NCI-H460 (cell line): ENCODE measurements around the gene PAPOLA. TPM values are rescaled to one million over a fixed set of nuclear protein-coding genes. Genes with fewer than 3 reads are reported as not detected.
"Not testable (repeated sequence)": the region's sequence is repeated elsewhere in the genome, so short reads cannot be mapped to it uniquely, and the experiment has no call there.

ENCODE experiments used
- DNase-seq: peaks from one replicate; pipeline ENCODE4 v3.0.0-alpha.2; 2016; ENCODE audit warnings: low read depth; ENCODE audit errors: extremely low read depth
- polyA plus RNA-seq: library from polyadenylated mRNA; depleted of rRNA; stranded (reverse); fragments of >200 nt; gene quantifications from 2 replicates; pipeline ENCODE4 v1.2.3, GENCODE V29; 2014; cell fraction: nucleus; rRNA removed
- total RNA-seq: library from RNA; depleted of rRNA; stranded (reverse); fragments of >200 nt; shearing (Covaris generic); gene quantifications from 2 replicates; pipeline ENCODE4 v1.2.3, GENCODE V29; 2014; rRNA removed

PAPOLA gene
- total RNA-seq: 141 and 172 TPM in 2 replicates
- 65.2 and 91.9 TPM in 2 replicates for polyA plus RNA-seq

- DNase-seq: peak; percentile 94
These were observed at the start of gene PAPOLA for GRCh38 chr14:96501740-96502620. PAPOLA (plus strand) TSS chr14:96502382; CDS start chr14:96502593, 211 bp downstream.

- no peak for DNase-seq
These were observed 49.5 kb upstream of the PAPOLA start for GRCh38 chr14:96452684-96453083.

- no peak for DNase-seq
These were observed 46.6 kb upstream of the PAPOLA start for GRCh38 chr14:96455588-96455987.

- no peak for DNase-seq
These were observed 42.3 kb upstream of the PAPOLA start for GRCh38 chr14:96459851-96460250.

- DNase-seq: no peak
These were observed 40.0 kb upstream of the PAPOLA start for GRCh38 chr14:96461950-96462798.

GRCh38 chr14:96464136-96464535, 38.0 kb upstream of the PAPOLA start:
- DNase-seq: no peak

GRCh38 chr14:96466918-96467317, 35.3 kb upstream of the PAPOLA start:
- no peak for DNase-seq

GRCh38 chr14:96470331-96470730, 31.9 kb upstream of the PAPOLA start:
- DNase-seq: peak; percentile 60

- DNase-seq: not testable (repeated sequence)
These were observed 31.2 kb upstream of the PAPOLA start for GRCh38 chr14:96470967-96471366.

GRCh38 chr14:96478119-96478518, 24.1 kb upstream of the PAPOLA start:
- DNase-seq: no peak

- DNase-seq: no peak
These were observed 22.6 kb upstream of the PAPOLA start for GRCh38 chr14:96479435-96480146.

GRCh38 chr14:96481731-96482314, 20.4 kb upstream of the PAPOLA start:
- no peak for DNase-seq

GRCh38 chr14:96482986-96483385, 19.2 kb upstream of the PAPOLA start:
- DNase-seq: no peak

- DNase-seq: no peak
These were observed 17.8 kb upstream of the PAPOLA start for GRCh38 chr14:96484399-96484798.

GRCh38 chr14:96486705-96487104, 15.5 kb upstream of the PAPOLA start:
- no peak for DNase-seq

- DNase-seq: no peak
These were observed 12.9 kb upstream of the PAPOLA start for GRCh38 chr14:96489327-96489726.

GRCh38 chr14:96493178-96493577, 9.0 kb upstream of the PAPOLA start:
- DNase-seq: no peak

GRCh38 chr14:96494331-96494730, 7.9 kb upstream of the PAPOLA start:
- no peak for DNase-seq

- DNase-seq: no peak
These were observed 5.1 kb upstream of the PAPOLA start for GRCh38 chr14:96497087-96497486.

GRCh38 chr14:96497586-96497985, 4.6 kb upstream of the PAPOLA start:
- DNase-seq: no peak
